ENCODE measurements around the gene INPP4B. TPM values are rescaled to one million over a fixed set of nuclear protein-coding genes. Genes with fewer than 3 reads are reported as not detected.

The INPP4B gene
- total and polyA plus RNA-seq, 2 of the 4 experiments (the other 2 are of a cell fraction) = 1.8 to 14.0 TPM

DNA sequence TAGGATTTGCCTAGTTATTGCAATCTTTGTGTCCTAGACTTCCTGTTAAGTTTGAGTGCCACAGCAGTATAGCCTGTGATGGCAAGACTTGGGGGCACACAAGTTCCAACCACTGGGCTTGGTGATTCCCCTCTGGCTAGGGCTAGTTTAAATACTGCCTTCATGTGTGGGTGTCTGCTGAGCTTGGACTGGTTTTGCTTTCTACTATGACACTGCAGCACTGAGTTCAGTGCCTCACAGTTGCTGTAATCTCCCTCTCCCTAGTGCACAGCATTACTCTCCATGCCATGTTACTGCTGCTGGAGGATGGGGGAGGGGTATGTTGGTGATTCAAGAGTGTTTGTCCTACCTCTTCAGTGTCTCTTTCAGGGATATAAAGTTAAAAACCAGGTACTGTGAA lies 830.1 kb downstream of the INPP4B start:
- H3K18ac ChIP-seq (ENCODE audit: low read depth, low read length) = no peak overlapping the region
- H4K91ac ChIP-seq (ENCODE audit: insufficient read depth, low read depth, low read length) = no peak overlapping the region
- no peaks in the 10 kb centered on the region for H4K20me1 ChIP-seq (ENCODE audit: insufficient read depth, low read length)
- TF ChIP-seq BHLHE40 (IDR thresholded peaks at IDR 0.05; ENCODE audit: low read depth, low read length) (no peak), FOS (IDR thresholded peaks at IDR 0.05; ENCODE audit: low read depth, low read length) (no peak), CHD1 (IDR thresholded peaks at IDR 0.05; ENCODE audit: low read depth, low read length) (no peak), POLR2A (IDR thresholded peaks at IDR 0.05; ENCODE audit: low read depth, low read length) (no peak), RAD21 (IDR thresholded peaks at IDR 0.05; ENCODE audit: low read length) (no peak), SMC3 (IDR thresholded peaks at IDR 0.05; ENCODE audit: low read depth, low read length) (no peak), RCOR1 (IDR thresholded peaks at IDR 0.05; ENCODE audit: insufficient replicate concordance, low read length) (no peak), MAZ (IDR thresholded peaks at IDR 0.05; ENCODE audit: borderline replicate concordance, low read depth, low read length) (no peak), MXI1 (IDR thresholded peaks at IDR 0.05; ENCODE audit: borderline replicate concordance, low read depth, low read length) (no peak), CEBPB (IDR thresholded peaks at IDR 0.05; ENCODE audit: low read depth, low read length) (no peak), MAFK (IDR thresholded peaks at IDR 0.05; ENCODE audit: low read depth, low read length) (no peak), RFX5 (IDR thresholded peaks at IDR 0.05; ENCODE audit: low read depth, low read length) (no peak), NFE2L2 (IDR thresholded peaks at IDR 0.05; ENCODE audit: low read depth, low read length) (no peak)
- TF ChIP-seq, protein P1, sequence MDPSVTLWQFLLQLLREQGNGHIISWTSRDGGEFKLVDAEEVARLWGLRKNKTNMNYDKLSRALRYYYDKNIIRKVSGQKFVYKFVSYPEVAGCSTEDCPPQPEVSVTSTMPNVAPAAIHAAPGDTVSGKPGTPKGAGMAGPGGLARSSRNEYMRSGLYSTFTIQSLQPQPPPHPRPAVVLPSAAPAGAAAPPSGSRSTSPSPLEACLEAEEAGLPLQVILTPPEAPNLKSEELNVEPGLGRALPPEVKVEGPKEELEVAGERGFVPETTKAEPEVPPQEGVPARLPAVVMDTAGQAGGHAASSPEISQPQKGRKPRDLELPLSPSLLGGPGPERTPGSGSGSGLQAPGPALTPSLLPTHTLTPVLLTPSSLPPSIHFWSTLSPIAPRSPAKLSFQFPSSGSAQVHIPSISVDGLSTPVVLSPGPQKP (IDR thresholded peaks at IDR 0.05; ENCODE audit: borderline replicate concordance, low read depth, low read length) = no peak
- TF ChIP-seq, protein P2, sequence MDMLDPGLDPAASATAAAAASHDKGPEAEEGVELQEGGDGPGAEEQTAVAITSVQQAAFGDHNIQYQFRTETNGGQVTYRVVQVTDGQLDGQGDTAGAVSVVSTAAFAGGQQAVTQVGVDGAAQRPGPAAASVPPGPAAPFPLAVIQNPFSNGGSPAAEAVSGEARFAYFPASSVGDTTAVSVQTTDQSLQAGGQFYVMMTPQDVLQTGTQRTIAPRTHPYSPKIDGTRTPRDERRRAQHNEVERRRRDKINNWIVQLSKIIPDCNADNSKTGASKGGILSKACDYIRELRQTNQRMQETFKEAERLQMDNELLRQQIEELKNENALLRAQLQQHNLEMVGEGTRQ (IDR thresholded peaks at IDR 0.05; ENCODE audit: low read depth, low read length) = no peak
- TF ChIP-seq, protein P3, sequence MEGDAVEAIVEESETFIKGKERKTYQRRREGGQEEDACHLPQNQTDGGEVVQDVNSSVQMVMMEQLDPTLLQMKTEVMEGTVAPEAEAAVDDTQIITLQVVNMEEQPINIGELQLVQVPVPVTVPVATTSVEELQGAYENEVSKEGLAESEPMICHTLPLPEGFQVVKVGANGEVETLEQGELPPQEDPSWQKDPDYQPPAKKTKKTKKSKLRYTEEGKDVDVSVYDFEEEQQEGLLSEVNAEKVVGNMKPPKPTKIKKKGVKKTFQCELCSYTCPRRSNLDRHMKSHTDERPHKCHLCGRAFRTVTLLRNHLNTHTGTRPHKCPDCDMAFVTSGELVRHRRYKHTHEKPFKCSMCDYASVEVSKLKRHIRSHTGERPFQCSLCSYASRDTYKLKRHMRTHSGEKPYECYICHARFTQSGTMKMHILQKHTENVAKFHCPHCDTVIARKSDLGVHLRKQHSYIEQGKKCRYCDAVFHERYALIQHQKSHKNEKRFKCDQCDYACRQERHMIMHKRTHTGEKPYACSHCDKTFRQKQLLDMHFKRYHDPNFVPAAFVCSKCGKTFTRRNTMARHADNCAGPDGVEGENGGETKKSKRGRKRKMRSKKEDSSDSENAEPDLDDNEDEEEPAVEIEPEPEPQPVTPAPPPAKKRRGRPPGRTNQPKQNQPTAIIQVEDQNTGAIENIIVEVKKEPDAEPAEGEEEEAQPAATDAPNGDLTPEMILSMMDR (conservative IDR thresholded peaks at IDR 0.05; ENCODE audit: low read depth, low read length) = no peak
- no peak overlapping the region for H3K23ac ChIP-seq (ENCODE audit: low read depth, low read length)
- no peaks in the 10 kb centered on the region for H3K4me1 ChIP-seq (ENCODE audit: control insufficient read depth, insufficient read depth, low read length)
- H3K9ac ChIP-seq (ENCODE audit: low read depth, low read length) = no peak overlapping the region
- no peak overlapping the region for H2AFZ ChIP-seq (replicated peaks; ENCODE audit: low read length, poor library complexity)
- H3K9me3 ChIP-seq (ENCODE audit: control insufficient read depth, insufficient read depth, low read length) = no peaks in the 10 kb centered on the region
- intact Hi-C loops (cut with micrococcal nuclease) (no loop called here), in situ Hi-C loops (cut with MboI; ENCODE audit: low sequenced_read_pairs) (no loop called here), dilution Hi-C loops (cut with HindIII; ENCODE audit: low sequenced_read_pairs, unreplicated experiment) (no loop called here)
- no peaks in the 10 kb centered on the region for H3K9me1 ChIP-seq (ENCODE audit: insufficient read depth, low read length)
- H2AK9ac ChIP-seq (replicated peaks; ENCODE audit: low read depth, low read length, poor library complexity) = no peak overlapping the region
- H3K4me3 ChIP-seq (ENCODE audit: insufficient read depth, low read depth, low read length) = no peak overlapping the region
- H3K14ac ChIP-seq (replicated peaks; ENCODE audit: low read depth, low read length) = no peak overlapping the region
- no peaks in the 10 kb centered on the region for H3K79me1 ChIP-seq (ENCODE audit: low read depth in 1 of 2, low read length in 2 of 2)
- no peak overlapping the region for H2BK5ac ChIP-seq (ENCODE audit: low read depth, low read length, poor library complexity, severe bottlenecking)
- H4K8ac ChIP-seq (ENCODE audit: low read depth in 2 of 2, low read length in 2 of 2) = no peak overlapping the region
- no peak overlapping the region for H3K27ac ChIP-seq (ENCODE audit: insufficient read depth, low read length)
- no peak overlapping the region for H2AK5ac ChIP-seq (ENCODE audit: low read depth, low read length)
- CTCF ChIA-PET = no interaction called here
- H4K5ac ChIP-seq (ENCODE audit: low read depth, low read length) = no peak overlapping the region
- H2BK120ac ChIP-seq (ENCODE audit: low read depth, low read length) = no peak overlapping the region
- ATAC-seq (ENCODE audit: low read depth) (no peak; the same call in 1 of the 2 replicates), DNase-seq (peak; percentile 12)
- H3K4ac ChIP-seq (ENCODE audit: low read depth, low read length) = no peak overlapping the region
- no peaks in the 10 kb centered on the region for H3K27me3 ChIP-seq (ENCODE audit: control insufficient read depth, insufficient read depth, low read length)
- H2BK15ac ChIP-seq (ENCODE audit: low read depth, low read length) = no peak overlapping the region
- no peaks in the 10 kb centered on the region for H3K36me3 ChIP-seq (ENCODE audit: control insufficient read depth, insufficient read depth, low read length)
- no peak overlapping the region for H3K4me2 ChIP-seq (ENCODE audit: low read depth, low read length)
- POLR2A ChIA-PET (ENCODE audit: unreplicated experiment) = no interaction called here
- H2BK20ac ChIP-seq (ENCODE audit: low read depth, low read length) = no peak overlapping the region
- H3K56ac ChIP-seq (ENCODE audit: extremely low read depth, insufficient read depth, low read length) = no peak overlapping the region
- no TSS peak for BruUV-seq (replicated peaks)
